ENCODE measurements around the gene KHDC1L. TPM values are rescaled to one million over a fixed set of nuclear protein-coding genes. Genes with fewer than 3 reads are reported as not detected.

KHDC1L gene
- total RNA-seq, 1 donor from 2014 or later, result not detected

Other genes starting within 250 kb of the KHDC1L start
- 1.1 TPM for gene KHDC1, start 37.7 kb upstream of the KHDC1L start, total RNA-seq
- not detected for gene DPPA5, start 128.8 kb upstream of the KHDC1L start, total RNA-seq
- gene KHDC3L, start 137.2 kb upstream of the KHDC1L start, total RNA-seq, result not detected
- not detected for gene OOEP, start 144.4 kb upstream of the KHDC1L start, total RNA-seq
- 0.41 TPM for gene DDX43, start 169.3 kb upstream of the KHDC1L start, total RNA-seq
- 0.96 TPM for gene CGAS, start 226.8 kb upstream of the KHDC1L start, total RNA-seq
- gene MTO1, start 236.2 kb upstream of the KHDC1L start, total RNA-seq, result 30.4 TPM